Spinal cord (tissue), 4 donors: ENCODE data around the gene PABPC1L2B. TPM values are rescaled to one million over a fixed set of nuclear protein-coding genes. Genes with fewer than 3 reads are reported as not detected.

ENCODE experiments used
- polyA plus RNA-seq, 2 donors: library from polyadenylated mRNA; unstranded; fragments of 120-200 nt; gene quantifications; one replicate each; pipeline ENCODE4 v1.2.1, GENCODE V29; 2013; ENCODE audit not compliant: insufficient read length in 2 of 2
- total RNA-seq, 2 donors: library from RNA; depleted of rRNA in 1 of 2; stranded (reverse); fragments of 120-200 nt in 1 of 2; fragments of >200 nt in 1 of 2; gene quantifications; one replicate each; pipeline versions ENCODE4 v1.2.3 to v1.2.4, GENCODE V29; 2013 to 2014

The PABPC1L2B gene
- total and polyA plus RNA-seq, 4 donors = 0.72 to 17.2 (median 7.7) TPM

Other genes starting within 250 kb of the PABPC1L2B start
- 1 to 10 TPM; 1.5 to 2.6 TPM for gene DMRTC1B, start 226.0 kb upstream of the PABPC1L2B start, total RNA-seq
- 10 to 100 TPM; 13.7 to 15.3 TPM for gene DMRTC1B, start 226.0 kb upstream of the PABPC1L2B start, polyA plus RNA-seq
- gene FAM236B, start 220.3 kb upstream of the PABPC1L2B start, total RNA-seq = not detected
- not detected for gene FAM236B, start 220.3 kb upstream of the PABPC1L2B start, polyA plus RNA-seq
- gene FAM236D, start 194.7 kb upstream of the PABPC1L2B start, total RNA-seq = not detected
- not detected for gene FAM236D, start 194.7 kb upstream of the PABPC1L2B start, polyA plus RNA-seq
- gene FAM236C, start 90.3 kb upstream of the PABPC1L2B start, total RNA-seq = not detected
- gene FAM236C, start 90.3 kb upstream of the PABPC1L2B start, polyA plus RNA-seq = not detected
- gene FAM236A, start 64.7 kb upstream of the PABPC1L2B start, total RNA-seq = not detected
- gene FAM236A, start 64.7 kb upstream of the PABPC1L2B start, polyA plus RNA-seq = 1 to 10 TPM; 1.8 TPM
- under 1 TPM in 1 of 2 donors, not detected in 1; 0.55 TPM for gene DMRTC1, start 59.1 kb upstream of the PABPC1L2B start, total RNA-seq
- 1 to 10 TPM; 1.0 to 1.5 TPM for gene DMRTC1, start 59.1 kb upstream of the PABPC1L2B start, polyA plus RNA-seq
- 1 to 10 TPM; 1.7 to 4.1 TPM for gene PABPC1L2A, start 76.6 kb downstream of the PABPC1L2B start, total RNA-seq
- 10 to 100 TPM; 12.1 to 12.6 TPM for gene PABPC1L2A, start 76.6 kb downstream of the PABPC1L2B start, polyA plus RNA-seq
- gene NAP1L2, start 211.9 kb downstream of the PABPC1L2B start, total RNA-seq = 10 to 100 TPM; 18.0 to 57.0 TPM
- 10 to 100 TPM; 74.7 to 92.4 TPM for gene NAP1L2, start 211.9 kb downstream of the PABPC1L2B start, polyA plus RNA-seq